Measurements from ENCODE around the gene DDOST. TPM values are rescaled to one million over a fixed set of nuclear protein-coding genes. Genes with fewer than 3 reads are reported as not detected.
A peak's percentile ranks its signal among the peaks of the same experiment; 100 is the strongest.

DDOST gene
- 100 to 1,000 TPM; 118 to 164 TPM for total RNA-seq
- long read RNA-seq, donor 1, transcript DDOST-202 (11 exons, 2,126 nt) = major isoform, 147 of 167 reads
- long read RNA-seq, donor 1, partial matches to known transcripts = 11 of 167 reads
- long read RNA-seq, donor 1, other reads (novel, unspliced or antisense) = 9 of 167 reads
- long read RNA-seq, donor 2, transcript DDOST-202 (11 exons, 2,126 nt) = major isoform, 559 of 602 reads
- long read RNA-seq, donor 2, partial matches to known transcripts = 16 of 602 reads
- long read RNA-seq, donor 2, other reads (novel, unspliced or antisense) = 27 of 602 reads

DNA sequence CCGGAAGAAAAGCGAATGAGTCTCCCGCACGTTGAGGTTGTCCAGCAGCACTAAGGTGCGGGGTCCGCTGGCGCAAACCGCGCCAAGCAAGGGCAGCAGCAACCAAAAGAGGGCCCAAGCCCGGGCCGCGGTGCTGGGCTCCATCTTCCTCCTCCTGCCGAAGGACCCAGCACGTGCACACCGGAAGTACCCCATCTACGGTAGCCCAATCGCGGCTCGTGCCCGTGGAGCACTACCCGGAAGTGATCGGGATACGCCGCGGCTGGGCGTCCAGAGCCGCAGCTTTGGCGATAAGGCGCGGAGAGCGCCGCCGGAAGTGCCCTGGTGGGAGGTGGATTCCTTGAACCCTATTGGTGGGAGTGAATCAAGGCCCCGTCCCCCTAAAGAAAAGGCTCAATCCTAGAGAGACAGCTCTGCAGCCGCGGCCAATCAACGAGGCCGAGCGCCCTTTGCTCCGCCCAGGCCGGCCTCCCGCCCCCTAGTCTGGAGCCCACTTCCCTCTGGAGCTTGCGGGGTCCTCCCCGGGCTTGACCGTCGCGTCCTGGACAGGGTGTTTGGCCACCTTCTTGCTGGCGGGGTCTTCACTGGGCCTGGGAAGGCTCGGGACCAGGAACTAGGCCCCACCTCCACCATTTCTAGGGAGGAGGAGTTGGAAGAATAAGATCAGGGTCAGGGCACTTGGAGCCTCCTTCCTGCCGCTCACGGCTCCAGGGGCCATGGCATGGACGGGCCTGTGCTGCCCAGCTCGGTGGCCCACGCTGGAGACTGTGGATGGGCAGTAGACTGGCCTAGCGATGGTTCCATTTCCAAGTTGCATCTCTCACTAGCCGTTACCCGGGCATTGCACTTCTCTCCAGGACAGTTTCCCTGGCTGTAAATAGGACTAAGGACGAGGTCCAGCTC, at the start of gene DDOST:
DDOST (minus strand) TSS at position 163 of the 903 bp plus-strand sequence; CDS start at position 144, 19 bp downstream.
- DNase-seq (ENCODE audit: low spot score) = peak; percentile 98
- intact Hi-C loops (cut with DNase I) = no loop called here

DNA sequence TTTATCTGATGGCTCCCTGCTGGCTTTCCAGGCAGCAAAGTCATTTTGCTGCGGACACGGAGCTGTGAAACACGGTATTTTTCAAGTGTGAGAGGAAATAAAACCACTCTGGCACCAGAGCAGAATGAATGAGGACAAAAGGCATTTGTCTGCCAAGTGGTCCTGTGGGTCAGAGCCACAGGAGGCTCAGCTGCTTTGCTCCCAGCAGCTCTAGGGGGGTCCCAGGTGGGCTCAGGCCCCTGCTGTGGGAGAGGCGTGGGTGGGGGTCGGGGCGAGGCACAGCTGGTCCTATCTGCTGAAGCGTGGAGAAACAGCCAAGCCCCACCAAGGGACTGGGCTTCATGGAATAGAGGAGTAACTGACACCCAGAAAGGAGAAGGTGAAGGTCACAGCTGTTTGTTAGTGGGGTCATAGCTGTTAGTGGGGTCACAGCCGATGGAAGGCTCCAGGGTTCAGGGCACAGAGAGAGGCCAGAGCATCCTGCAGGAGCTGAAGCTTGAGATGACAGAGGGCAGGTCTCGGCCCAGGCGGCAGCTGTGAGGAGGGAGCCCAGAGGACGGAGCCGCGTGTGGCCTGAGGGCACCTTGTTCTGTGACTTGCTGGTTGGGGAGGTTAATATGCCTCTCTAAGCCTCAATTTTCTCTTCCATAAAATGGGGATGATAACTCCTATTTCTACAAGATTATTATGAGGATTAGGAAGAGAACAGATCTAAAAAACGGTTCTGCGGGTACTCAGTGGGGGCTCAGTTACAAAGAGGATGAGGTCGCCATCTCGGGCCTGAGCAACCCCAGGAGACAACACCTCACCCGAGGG, 49.5 kb upstream of the DDOST start:
- intact Hi-C loops (cut with DNase I) = no loop called here
- DNase-seq (ENCODE audit: low spot score) = no peak

DNA sequence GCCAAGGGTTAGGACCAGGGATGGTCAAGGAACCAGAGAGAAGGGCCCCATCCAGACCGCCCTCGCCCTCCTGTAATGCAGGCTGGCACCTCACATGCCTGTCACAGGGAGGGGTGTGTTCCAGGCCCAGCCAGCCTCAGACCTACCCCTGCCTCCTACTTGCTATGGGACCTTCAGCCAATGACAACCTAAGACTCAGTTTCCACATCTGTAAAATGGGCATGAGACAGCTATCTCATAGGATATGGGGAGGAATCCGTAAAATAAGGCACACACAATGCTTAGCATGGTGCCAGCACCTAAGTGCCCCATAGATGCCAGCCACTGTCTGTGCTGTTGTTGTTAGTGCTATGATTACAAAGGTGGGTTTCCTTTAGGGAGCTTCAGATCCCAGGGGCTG, 48.7 kb upstream of the DDOST start:
- no peak for DNase-seq (ENCODE audit: low spot score)
- intact Hi-C loops (cut with DNase I) = no loop called here

DNA sequence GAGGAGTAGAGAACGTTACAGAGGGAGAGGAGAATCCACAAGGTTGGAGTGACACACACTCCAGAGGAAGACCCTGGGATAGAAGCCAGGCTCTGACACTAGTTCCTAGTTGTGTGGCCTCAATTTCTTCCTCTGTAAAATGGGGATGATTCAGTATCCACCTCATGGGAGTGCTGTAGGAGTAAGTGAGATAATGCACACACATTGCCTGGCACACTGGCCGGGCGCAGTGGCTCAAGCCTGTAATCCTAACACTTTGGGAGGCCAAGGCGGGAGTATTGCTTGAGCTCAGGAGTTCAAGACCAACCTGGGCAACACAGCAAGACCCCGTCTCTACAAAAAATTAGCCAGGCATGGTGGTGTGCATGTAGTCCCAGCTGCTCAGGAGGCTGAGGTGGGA, 47.7 kb upstream of the DDOST start:
- intact Hi-C loops (cut with DNase I) = no loop called here
- no peak for DNase-seq (ENCODE audit: low spot score)

DNA sequence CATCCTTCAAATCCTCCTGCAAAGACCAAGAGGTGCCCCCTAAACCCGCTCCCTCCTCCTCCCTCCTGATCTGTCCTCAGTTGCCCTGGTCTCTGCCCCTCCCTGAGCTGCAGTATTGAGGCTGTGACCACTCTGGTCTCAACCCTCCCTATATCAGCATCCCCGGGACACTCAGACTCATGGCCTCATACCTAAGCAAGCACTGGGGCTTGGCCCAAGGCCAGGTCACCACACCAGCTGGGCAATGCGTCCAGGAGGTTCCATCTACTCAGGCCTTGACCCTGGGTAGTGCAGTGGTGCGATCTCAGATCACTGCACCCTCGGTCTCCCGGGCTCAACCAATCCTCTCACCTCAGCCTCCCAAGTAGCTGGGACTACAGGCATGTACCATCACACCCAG, 46.9 kb upstream of the DDOST start:
- intact Hi-C loops (cut with DNase I) = no loop called here

DNA sequence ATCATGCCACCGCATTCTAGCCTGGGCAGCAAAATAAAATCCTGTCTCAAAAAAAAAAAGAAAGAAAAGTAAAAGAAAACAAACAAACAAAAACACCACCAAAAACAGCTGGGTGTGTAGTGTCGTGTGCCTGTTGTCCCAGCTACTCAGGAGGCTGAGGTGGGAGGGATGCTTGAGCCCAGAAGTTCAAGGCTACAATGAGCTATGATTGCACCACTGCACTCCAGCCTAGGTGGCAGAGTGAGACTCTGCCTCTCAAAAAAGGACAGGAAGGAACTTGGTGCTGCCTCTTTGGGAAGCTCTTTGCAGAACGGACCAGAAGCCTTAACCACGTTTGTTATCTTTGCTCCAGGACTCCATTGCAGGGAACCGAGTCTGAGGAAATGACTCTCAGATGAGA, 45.7 kb upstream of the DDOST start:
- DNase-seq (ENCODE audit: low spot score) = no peak
- intact Hi-C loops (cut with DNase I) = no loop called here

More for the DNA sequence above, 46.9 kb upstream of the DDOST start:
- no peak for DNase-seq (ENCODE audit: low spot score)

DNA sequence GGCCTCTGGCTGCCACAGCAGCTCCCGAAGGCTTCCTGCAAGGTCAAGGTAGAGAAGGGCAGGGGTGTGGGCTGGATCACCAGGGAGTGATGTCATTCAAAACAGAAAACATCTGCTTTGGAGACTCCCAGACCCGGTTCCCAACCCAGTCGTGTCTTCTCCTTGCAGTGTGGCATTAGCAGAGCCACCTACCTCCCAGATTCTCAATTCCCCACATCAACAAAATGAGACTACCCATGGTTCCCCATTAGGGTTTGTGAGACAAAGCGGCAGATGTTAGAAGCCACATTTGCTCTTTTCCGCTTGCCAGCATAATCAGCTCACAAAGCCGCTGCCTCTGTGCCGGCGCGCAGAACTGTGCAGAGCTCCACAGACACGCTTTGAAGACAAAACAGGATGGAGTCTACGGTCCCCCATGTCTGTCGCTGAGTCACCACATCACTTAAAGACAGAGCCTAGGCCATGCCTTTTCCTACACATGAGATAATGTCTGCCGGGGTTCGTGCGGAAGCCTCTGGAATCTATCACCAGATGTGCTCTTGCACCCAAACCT, 44.1 kb upstream of the DDOST start:
- intact Hi-C loops (cut with DNase I) = no loop called here
- DNase-seq (ENCODE audit: low spot score) = no peak

DNA sequence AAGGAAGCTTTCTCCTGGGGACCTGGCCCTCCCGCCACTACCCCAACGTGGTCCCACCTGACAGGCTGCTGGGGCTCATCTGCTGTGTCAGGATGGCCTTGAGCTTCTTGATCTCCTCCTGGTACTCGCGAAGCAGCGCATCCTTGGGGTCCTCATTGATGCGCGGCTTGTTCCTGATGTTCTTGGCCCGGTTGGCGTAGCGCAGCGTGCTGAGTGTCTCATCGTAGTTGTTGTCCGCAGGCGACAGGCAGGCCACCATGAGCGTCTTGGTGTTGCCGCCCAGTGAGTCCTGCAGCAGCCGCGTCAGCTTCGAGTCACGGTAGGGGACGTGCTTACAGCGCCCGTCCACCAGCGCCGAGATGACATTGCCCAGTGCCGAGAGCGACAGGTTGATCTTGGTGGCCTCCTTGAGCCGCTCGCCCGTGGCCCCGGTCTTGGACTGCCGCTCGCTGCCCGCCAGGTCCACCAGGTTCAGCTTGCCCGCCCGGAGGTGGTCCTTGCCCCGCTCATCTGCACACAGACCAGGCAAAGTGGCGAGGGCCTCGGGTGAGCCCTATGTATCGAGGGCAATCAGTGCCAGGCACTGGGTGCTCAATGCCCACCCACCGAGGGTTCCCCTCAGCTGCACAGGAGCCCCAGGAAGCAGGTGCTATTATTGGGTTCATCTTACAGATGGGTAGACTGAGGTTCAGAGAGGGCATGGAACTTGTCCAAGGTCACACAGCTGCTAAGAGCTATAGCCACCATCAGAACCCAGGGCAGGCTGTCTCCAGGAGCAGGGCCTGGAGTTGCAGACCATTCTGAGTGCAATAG, 43.4 kb upstream of the DDOST start:
- DNase-seq (ENCODE audit: low spot score) = no peak
- intact Hi-C loops (cut with DNase I) = no loop called here

DNA sequence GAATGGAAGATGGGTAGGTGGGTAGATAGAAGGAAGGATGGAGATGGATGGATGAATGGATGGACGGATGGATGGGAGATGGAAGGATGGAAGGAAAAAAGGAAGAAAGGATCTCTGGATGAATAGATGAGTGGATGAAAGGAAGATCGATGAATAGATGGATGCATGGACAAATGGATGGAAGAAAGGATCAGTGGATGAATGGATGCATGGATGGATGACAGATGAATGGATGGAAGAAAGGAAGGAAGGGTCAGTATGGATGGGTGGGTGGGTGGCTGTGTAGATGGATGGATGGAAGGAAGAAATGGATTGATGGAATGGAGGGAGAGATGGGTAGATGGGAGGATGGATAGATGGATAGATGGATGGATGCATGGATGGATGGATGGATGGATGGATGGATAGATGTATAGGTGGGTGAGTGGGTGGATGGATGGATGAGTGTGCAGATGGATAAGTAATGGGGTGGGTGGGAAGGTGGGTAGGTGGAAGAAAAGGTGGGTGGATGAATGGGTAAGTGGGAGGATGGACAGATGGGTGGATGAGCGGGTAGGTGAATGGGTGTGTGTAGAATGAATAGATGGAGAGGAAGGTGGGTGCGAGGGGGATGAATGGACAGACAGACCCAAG, 42.1 kb upstream of the DDOST start:
- DNase-seq (ENCODE audit: low spot score) = no peak
- intact Hi-C loops (cut with DNase I) = no loop called here

DNA sequence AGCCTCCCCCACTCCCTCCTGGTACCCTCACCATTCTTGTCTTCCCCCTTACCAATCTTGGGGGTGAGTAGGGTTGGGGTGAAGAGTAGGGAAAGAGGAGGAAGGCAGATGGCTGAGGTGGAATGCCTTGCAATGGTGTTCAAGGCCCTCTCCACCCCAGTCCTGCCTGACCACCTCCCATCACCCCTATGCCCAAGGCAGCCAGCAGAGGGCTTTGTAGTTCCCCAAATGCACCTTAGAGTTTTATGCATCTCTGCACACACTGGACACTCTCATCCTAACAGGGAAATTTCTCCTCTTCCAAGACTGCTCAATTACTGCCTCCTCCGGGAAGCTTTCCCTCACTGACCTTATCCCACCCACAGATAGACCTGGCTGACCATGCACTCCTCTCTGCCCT, 41.2 kb upstream of the DDOST start:
- no peak for DNase-seq (ENCODE audit: low spot score)
- intact Hi-C loops (cut with DNase I) = no loop called here

DNA sequence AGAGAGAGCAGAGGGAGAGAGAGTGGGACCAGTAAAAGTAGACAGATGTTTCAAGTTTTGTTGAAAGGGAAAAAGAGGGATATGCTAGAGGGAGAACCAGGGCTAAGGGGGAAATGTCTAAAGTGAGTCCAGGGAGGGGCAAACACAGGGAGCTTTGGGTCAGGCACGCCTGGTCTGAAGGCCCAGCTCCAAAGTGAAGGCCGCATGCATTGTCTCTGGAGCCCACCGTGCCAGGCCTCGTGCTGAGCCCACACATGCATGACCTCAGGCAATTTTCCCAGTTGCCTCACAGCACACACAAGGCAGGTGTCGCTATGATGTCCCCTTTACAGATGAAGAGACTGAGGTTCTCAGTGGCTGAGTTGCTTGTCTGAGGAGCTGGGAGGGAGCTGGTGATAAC, 40.7 kb upstream of the DDOST start:
- DNase-seq (ENCODE audit: low spot score) = no peak
- intact Hi-C loops (cut with DNase I) = no loop called here

DNA sequence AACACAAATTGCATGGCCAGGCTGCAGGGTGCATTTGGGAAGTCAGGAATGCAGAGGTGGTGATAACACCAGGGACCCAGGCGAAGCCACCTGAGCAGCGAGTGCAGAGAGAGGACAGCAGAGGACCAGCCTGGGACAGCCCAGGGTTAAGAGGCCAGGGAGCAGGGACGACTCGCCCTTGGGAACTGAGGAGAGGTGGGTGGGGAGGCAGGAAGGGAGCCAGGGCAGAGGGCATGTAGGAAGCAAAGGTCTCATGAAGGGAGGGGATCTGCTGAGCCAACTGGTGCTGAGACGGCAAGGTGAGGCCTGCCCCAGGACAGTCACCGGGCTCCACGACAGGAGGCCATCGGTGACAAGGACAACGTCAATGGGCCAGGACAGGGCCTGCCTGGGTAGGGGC, 40.3 kb upstream of the DDOST start:
- intact Hi-C loops (cut with DNase I) = no loop called here
- DNase-seq (ENCODE audit: low spot score) = no peak

DNA sequence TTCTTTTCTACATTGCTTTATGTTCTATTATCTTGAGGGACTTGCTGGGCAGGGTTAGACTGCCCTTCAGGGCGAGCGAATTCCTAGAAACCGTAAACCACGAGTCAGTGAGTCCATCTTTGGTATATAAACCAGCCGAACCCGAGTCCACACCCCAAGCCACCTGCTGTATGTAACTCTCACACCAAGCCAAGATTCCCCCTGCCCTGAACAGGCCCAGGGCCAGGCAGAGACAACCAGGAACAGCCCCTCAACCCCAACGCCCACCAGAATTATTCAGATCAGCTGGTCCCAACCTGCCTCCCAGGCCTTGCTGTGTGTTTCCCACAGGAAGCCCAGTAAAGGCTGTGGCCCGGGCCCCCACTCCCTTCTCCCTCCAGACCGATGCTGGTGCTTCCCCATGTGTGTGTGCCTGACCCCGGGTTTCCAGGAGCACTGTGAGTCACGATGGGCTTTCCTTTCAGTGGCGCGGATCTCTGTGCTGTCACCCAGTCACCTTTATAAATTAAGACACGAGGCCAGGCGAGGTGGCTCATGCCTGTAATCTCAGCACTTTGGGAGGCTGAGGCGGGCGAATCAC, 39.6 kb upstream of the DDOST start:
- no peak for DNase-seq (ENCODE audit: low spot score)
- intact Hi-C loops (cut with DNase I) = no loop called here

DNA sequence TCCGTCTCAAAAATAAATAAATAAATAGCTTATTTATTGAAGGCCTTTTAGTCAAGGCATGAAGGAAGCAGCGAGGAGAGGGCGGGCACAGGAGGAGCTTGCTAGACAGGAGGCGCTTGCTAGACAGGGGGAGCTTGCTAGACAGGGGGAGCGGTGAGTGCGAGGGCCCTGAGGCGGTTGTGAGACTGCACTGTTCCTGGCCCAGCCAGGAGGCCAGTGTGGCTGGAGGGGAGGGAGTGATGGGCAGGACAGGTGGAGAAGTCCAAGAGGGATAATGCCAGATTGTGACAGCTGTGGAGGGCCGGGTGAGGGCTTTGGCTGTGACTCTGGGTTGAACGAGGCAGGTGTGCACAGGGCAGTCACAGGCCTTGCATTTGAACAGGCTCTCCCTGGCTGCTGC, 38.4 kb upstream of the DDOST start:
- no peak for DNase-seq (ENCODE audit: low spot score)
- intact Hi-C loops (cut with DNase I) = loop anchor here (5.0 kb wide), 1 partner anchor 498 kb away; no protein-coding TSS in a partner anchor

DNA sequence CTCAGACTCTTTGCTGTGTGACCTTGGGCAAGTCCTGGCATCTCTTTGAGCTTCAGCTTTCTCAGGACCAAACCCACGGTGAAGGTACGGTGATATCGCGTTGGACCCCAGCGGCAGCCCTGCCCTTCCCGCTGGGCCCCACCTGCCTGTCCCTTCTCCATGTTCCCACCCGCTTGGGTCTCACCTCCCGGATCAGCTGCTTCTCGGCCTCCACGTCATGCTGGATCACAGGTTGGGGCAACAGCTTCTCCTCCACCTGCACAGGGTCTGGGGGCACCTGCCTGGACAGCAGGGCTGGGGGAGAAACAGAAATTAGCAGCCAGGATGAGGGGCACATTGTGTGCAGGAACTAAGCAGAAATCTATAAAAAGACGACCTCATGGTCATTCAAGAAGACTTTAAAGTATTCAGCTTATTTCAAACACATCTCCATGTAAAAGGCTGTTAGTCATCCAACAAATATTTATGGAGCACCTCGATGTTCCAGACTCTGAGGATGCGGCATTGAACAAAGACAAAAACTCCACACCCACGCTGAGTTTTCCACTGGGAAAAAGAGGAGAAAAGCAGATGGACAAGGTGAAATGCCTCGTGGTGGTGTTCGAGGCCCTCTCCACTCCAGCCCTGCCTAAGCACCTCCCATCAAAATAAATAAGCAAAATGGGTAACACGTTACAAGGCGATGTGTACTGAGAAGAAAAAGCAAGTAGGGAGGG, 37.2 kb upstream of the DDOST start:
- intact Hi-C loops (cut with DNase I) = loop anchor here (5.0 kb wide), 1 partner anchor 499 kb away; no protein-coding TSS in a partner anchor
- DNase-seq (ENCODE audit: low spot score) = no peak

DNA sequence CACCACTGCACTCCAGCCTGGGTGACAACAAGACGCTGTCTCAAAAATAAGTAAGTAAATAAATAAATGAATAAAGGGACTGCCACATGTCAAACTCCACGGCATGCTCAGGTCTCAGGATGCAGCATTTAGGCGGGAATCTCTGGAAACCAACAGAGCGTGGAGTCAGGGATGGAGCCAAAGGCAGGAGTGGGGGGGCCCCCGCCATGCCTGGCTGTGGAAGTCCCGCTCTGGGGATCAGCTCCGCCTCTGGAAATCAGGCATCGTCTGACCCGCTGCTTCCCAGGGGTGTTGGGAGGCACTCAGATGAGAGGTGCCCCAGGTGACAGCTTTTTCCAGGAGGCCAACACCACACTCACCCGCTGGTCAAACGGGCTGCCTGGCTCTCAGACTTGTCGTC, 36.4 kb upstream of the DDOST start:
- intact Hi-C loops (cut with DNase I) = loop anchor here (5.0 kb wide), 1 partner anchor 500 kb away; no protein-coding TSS in a partner anchor

More for the DNA sequence above, 36.4 kb upstream of the DDOST start:
- DNase-seq (ENCODE audit: low spot score) = no peak
